ENCODE data around the gene CDS2.

The CDS2 gene

DNA sequence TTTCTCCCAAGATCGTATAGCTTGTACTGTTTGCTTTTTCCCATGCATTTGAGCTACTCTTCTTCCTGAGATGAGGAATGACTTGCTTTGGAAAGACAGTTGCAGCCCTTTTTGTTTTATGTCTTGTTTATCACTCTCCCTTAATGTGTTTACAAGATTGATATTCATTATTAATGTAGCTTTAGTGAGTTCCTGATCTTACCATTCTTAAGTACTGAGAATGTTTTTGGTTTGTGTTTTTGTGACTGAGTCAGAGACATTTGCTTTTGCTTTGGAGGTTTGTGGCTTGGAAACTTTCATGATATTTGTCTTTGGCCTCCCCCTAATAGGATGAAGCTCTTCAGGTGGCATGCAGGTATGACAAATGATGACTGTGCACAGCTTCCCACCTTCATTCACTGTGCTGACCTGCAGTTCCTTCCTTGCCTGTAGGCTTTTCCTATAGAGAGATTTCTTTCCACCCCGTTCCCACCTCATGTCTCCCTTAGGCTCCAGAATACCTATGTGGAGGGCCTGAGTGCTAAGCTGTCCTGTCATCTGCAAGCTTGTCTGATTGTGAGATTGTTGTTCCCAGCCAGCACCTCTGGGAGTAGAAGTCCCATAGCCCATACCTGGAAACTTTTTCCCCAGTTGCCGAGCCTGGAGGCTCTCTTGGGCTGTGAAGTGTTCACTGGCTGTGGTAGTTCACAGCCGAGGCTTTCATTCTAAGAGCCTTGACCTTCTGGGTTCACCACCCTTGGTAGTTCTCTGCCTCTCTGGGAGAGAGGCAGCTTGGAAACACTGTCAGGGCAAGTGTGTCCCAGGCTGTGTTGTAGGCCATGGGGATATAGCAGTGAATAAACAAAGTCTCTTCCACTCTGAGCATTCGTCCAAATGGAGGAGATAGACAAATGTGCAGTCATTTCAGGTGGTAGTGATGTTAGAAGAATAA lies 27.1 kb downstream of the CDS2 start:
- DNase-seq, result peak; percentile 65

DNA sequence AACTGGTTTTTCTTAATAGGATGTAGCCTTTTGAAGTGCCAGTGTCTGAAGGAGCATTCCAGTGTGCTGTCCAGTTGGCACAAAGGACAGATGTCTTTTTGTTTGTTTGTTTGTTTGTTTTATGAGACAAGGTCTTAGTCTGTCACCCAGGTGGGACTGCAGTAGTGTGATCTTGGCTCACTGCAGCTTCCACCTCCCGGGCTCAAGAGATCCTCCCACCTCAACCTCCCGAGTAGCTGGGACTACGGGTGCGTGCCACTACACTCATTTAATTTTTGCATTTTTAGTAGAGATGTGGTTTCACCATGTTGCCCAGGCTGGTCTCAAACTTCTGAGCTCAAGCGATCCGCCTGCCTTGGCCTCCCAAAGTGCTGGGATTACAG lies 27.7 kb downstream of the CDS2 start:
- no peak for DNase-seq

DNA sequence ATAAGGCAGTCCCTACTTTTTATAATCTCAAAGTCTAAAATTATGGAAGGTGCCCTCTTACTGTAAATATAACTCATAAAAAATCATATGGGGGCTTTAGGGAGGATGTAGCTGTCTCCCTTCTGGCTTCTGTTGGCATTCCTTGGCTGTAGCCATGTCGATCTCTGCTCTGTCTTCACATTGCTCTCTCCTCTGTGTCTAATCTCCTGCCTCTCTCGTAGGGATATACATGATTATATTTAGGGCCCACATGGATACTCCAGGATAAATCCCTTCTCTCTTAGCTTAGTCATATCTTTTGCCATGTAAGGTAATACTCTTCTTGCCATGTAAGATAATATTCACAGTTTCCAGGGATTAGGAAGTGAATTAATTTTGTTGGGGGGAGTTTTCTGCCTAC lies 28.6 kb downstream of the CDS2 start:
- DNase-seq, result no peak

DNA sequence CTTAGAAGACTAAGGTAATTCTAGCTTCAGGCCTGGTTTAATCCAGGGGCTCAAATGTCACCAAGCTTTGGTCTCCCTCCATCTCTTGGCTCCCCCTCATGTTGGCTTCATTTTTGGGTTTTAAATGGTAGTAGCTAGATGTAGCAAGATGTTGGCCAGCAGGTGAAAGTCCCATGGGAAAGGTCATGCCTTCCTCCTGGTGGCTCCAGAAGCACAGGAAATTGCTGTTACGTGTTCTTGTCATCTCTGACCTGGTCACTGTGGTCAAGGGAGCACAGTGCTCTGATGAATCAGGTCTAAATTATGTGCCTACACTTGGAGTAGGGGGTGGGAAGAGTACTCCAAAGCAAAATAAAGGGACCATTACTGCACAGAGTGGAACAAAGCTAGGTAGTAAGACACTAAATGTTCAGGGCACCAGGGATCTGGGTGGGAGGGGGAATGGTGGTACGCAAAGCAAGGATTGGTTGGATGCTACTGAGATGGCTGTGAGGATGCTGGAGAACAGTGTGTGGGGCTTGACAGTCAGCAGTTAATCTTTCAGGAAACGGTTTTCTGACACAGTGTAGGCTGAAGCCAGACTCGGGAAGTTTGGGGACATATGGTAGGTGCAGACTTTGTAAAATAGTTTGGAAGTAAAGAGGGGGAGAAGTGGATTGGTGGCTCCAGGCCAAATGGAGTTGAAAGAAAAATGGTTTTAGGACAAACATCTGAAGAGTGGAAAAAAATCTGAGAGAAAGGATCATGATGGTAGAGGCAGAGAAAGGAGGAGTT lies 30.1 kb downstream of the CDS2 start:
- no peak for DNase-seq

DNA sequence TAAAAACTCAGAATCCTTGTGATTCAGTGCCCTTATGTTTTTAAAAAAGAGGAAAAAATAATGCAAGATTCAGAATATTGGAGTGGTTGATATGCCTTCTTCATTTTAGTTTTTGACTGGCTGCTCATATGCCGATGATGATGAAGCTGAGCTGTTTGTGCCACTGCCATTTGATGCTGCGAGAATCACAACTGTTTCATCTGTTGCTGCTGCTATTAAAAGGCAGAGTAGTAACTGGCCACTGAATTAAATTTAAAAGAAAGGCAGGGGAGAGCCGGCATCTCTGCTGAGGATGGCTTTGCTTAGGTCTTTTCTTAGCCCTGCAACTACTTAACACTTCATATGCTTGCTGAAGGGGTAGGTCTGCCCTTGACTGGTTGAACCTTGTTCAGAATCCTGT lies 33.1 kb downstream of the CDS2 start:
- no peak for DNase-seq

DNA sequence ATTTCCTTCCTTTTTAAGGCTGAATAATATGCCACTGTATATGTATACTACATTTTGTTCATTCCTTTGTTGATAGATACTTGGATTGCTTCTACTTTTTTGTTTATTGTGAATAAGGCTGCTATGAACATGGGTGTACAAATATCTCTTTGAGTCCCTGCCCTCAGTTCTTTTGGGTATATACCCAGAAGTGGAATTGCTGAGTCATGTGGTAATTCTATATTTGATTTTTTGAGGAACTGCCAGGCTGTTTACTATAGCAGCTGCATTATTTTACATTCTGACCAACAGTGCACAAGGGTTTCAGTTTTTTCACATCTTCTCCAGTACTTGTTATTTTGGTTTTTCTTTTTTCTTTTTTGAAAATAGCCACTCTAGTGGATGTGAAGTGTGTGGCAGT lies 34.1 kb downstream of the CDS2 start:
- no peak for DNase-seq

DNA sequence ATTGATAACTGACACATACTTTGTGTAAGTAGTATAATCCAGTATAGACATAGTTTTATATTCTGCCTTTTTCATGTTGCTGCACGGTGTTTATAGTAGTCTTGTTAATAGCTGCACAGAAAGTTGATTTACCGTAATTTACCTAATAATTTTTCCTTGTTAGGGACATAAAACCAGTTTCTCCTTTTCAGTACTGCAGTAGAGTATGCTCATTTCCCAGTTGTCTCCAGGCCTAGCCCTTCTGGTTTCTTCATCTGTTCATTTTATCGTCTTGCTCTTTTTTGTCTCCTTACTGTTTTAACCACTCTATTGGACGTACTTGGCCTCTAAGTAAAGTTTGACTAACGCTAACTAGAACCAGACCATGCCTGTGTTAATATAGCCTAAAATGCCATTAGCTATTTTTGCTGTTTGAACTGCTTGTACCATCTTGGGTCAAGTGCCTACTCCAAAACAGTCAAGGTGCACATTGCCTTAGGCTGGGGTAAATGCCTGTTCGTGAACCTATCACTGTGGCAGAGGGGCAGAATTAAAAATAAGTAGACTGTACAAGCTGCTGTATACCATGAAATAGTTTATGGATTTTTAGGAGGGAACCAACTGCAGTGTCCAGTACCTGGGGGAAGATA lies 34.8 kb downstream of the CDS2 start:
- DNase-seq, result no peak

DNA sequence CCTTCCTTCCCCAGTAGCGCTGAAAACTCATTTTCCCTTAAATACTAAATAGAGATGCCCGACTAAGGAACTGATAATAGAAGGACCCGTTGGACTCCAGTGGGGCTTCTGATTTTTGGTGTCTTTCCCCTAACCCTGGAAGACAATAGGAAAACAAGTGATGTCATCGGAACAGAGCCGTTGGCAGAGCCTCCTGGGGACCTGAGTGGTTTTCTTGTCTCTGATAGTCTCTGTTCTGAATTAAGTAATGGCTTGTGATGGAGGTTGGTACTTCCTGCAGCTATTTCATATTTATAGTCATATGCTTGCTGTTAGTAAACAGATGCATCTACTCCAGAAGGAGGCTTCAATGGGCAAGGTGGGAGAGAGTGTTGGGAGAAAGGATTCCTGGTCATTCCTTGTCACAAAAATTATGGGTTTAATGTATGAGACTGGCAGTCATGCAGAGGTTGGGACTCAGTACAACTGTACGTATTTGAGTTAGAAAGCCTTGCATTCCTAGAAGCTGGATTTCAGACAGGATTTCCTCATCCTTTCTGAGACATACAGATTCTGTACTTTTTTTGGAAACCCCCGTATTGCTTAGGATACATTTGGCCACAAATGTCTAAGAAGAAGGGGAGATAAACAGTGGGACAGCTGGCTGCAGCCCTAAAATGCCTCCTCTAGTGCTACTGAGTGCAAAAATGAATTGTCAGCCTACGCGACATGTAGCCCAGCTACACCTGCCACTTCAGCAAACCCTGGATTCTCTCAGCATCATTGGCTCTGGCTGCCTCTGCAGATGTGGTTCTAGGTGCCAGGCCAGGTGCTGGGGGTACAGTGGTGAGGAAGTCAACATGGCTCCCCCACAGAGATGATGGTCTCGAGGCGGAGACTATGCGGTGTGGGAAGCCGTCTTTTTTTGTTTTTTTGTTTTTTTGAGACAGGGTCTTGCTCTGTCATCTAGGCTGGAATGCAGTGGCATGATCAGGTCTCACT lies 38.1 kb downstream of the CDS2 start:
- no peak for DNase-seq

DNA sequence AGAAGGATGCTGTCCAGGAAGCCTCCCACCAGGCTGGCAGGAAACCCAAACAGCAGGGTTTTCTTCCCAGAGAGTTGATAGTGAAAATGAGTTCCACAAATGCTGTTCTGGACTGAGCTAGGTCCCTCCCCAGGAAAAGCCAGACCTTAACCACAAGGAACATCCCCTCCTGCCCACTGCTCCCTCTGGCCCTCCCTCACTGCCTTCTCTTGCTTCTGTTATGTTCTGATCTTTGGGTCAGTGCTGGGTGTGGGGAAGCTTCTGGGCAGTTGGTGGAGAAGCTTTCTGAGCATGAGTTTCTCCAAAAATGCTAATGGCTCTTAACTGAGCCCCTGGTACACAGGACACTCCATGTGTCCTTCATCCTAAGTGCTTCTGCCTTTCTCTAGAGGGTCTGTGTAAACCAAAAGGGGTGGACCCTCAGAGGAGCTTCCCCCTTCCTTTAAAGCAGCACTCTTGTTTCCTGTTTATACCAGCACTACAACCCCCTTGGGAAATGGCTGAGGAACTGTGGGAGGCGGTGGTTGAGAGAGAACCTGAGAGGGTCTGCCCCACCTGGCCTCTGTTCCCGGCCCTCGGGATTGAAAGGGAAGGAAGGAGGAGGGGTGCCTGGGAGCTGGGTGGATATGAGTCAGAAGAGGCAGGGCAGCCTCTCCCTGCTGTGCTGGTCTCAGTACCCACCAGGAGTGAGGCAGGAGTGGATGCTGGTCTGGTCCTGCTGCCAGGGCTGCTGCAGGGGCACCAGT lies 42.0 kb downstream of the CDS2 start:
- DNase-seq, result no peak

DNA sequence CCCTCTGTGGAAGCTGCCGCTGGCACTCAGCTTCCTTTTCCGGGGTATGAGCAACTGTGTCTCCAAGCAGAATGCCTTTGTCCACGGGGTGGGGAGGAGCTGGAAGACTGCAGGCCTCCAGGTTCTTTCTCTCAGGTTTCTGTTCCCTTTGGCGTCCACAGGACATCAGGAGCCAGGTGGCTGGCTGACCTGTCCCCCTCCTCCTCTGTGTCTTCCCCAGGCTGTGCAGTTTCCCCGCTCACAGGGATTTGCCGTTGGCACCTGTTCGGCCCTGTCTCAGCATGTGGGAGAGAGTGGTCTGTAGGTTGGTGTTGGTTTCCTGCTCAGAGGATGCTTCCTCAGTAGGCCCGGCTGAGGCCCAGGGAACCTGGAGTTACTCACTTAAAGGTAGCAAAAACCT lies 43.5 kb downstream of the CDS2 start:
- DNase-seq, result no peak

DNA sequence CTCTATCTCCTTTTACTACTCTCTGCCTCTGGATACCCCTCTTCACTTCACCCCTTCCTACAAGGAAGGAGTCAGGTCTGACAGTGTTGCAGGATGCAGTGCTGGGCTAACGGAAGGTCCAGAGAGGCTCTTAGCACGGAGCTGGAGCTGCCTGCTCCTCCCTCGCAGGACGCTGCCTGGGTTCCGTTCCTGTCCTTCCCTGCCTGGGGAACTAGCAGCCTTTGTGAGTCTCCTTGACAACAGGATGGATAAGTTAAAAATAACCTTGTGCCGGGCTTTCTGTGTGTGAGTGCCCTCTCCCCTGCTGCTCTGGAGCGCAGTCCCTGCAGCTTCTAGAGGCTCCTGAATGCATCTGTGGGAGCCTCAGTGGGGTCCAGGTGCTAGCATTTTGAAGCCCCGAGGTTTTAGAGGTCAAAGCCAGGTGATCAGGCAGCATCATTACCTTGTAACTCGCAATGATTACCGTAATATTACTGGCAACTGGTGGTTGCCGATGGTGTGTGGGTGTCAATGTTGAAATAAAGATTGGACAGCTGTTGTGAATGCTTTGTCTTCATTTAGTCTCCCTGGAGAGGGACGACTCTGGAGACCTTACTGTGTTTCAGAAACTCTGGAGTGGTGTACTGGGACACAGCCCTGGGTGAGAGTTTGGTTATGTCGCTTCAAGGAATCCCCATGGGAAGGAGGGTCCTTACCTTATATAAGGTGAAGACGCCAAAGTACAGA lies 44.4 kb downstream of the CDS2 start:
- no peak for DNase-seq

DNA sequence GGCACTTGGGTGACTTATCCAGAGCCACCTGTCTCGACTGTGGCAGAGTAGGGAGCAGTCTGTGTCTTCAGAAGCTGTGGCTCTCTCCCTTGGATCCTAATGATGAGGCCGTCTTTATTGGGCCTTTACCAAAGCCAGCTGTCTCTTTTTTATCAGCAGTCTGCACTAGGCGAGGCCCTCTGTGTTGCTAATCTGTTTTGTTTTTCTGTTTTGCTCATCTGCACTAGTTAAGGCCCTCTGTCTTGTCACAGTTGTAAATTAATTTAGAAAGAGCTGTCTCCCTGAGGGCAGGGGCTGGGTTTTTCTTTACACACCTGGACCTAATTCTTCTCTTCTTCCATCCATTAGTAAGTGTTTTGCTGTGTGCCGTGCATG lies 45.0 kb downstream of the CDS2 start:
- DNase-seq, result no peak

DNA sequence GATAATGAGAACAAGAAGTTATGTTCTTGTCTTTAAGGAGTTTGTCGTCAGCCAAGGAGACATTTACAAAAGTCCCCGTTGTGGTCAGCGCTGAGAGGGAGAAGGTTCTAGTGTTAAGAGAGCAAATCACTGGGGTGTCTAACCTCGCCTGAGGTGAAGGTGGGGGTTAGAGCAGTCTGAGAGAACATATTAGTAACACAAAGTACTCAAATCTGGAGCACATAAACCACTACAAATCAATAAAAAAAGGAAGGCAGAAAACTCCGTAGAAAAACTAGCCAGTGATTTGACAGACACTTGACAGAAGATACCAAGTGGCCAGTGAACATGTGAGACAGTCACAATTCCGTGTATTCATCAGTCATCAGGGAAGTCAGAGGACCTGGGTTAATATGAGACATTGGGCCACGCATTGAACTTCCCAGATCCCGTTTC lies 45.4 kb downstream of the CDS2 start:
- DNase-seq, result no peak

DNA sequence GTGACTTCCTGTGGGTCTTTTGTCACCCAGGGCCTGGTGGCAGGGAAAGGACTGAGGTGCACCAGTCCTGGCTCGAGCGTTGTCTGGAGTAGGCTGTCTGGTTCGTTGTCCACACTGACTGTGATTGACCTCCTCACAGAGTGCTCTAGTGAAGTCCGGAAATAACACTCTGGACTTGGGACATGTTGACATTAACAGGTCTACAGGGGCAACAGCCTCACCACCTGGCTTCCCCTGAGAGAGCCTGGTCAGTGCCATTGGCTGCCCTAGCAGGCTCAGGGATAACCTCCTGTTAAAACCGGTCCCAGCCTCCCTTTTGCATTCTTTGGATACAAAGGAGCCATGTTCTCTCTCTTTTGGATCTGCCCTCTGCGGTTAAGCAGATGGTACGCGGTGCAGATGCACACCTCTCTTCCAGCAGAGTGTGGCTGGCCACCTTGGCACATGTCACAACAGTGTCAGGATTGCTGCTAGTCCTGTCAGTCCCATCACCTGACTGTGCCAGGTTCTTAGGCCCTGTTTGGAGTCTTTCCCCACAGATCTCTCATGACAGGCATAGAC lies 46.2 kb downstream of the CDS2 start:
- DNase-seq, result no peak

DNA sequence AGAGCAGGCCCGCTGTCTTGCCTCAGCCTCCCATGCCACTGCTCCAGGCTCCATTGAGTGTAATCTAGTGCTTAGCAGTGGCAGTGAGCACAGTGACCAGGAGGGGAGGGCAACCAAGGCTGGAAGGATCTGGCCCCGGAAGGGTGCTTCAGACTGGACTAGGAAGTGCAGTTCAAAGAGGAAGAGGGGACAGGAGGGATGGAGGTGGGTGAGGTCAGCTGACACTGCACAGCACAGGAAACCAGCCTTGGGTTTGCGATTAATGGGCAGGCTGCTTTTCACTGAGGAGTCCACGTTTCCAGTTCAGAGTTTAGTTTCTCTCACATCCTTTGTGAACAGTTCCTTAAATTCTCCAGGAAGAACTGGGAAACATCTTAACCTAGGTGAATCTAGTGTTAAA lies 46.9 kb downstream of the CDS2 start:
- DNase-seq, result no peak

DNA sequence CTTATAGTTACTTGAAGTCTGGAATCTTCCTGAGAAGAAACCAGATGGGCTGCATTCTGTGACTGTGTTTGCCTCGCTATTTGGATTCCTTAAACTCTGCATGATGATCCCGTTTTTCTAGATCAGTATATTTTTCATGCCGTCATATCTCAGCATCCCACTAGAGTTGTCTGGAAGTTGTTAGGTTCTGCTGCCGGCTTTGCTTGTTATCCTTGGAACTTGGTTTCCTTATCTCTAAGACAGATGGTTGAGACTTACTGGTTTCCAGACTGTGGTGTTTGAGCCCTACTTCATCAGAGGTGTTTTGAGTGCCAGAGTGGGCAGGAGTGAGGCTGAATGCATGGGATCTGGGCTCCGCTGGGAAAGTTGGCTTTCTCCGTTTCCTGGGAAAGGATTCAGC lies 50.3 kb downstream of the CDS2 start:
- no peak for DNase-seq

DNA sequence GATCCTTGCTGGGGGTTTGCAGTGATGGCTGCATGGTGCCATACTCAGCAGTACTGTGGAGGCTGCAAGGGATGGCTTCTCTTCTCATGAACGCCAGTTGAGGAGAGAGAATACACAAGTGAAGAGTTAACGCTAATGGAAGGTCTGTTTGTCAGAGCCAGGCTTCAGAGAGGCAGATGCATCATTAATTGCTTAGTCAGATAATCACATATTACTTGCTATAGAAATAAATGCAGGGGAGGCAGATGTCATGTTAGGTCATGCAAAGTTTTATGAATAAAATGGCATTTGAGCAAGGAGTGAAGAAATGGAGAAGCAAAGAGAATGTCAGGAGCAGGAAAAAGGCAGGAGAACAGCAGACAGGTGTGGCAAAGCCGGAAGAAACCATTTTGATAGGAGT lies 51.2 kb downstream of the CDS2 start:
- no peak for DNase-seq

DNA sequence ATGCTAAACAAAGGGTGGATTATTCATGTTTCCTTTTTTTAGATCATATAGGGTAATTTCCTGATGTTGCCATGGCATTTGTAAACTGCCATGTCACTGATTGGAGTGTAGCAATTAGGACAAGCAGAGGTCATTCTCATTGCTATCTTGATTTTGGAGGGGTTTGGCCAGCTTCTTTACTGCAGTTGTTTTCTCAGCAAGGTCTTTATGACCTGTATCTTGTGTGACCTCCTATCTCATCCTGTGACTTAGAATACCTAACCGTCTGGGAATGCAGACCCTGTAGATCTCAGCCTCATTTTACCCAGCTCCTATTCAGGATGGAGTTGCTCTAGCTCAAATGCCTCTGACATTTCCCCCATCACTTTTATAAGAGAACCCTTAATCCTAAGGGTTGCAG lies 53.6 kb downstream of the CDS2 start:
- no peak for DNase-seq

DNA sequence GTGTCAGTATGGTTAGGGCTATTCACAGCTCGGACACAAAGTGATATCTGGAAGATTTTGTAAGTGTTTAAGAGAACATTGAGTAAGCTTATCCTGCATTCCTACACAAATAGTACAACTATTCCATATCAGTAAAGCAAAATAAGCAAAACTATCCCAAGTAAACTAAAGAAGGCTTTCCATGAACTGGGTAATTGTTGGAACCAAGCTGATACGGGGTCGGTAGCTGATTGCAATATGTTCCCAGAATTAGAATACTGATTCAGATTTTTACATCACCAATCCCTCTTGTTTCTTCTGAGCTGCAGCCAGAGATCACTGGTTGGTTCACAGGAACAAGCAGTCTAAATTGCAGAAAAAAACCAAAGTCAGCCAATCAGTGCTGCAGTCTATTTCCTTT lies 54.1 kb downstream of the CDS2 start:
- no peak for DNase-seq

DNA sequence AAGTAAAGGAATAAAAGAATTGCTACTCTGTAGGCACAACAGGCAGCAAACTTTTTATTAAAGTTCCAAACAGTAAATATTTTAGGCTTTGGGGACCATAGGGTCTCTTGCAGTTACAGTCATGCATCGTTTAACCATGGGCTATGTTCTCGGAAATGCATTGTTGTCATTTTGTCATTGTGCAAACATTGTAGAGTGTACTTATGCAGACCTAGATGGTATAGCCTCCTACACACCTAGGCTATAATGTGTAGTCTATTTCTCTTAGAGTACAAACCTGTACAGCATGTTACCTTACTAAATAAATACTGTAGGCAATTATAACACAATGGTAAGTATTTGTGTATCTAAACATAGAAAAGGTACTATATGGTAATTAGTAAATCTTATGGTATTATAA lies 54.7 kb downstream of the CDS2 start:
- DNase-seq, result peak; percentile 91

DNA sequence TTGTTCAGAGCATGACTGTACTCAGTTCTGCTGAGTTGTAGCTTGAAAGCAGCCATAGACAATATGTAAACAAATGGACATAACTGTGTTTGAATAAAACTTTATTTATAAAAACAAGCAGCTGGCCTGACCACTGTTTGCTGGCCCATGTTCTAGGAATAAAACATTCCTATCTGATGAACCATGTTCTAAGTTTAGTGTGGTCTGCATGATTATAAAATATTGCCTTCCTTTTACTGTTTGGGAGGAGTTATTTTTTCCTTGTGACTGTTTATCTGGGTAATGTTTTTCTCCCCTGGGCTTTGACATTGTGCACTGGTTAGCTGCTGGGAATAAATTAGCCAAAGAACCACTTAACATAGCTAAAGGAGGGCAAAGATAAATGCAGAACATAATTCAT lies 55.1 kb downstream of the CDS2 start:
- no peak for DNase-seq

Measured in NCI-H510A treated with DMSO at 0.1 percent for 48 hours (cell line).